HG03354 (cell line): ENCODE data around the gene POLK.
"Not testable (repeated sequence)": the region's sequence is repeated elsewhere in the genome, so short reads cannot be mapped to it uniquely, and the experiment has no call there.

Source experiments
- ATAC-seq: cut with Tn5 transposase; IDR thresholded peaks from one replicate; pipeline ENCODE4 v1.9.1; 2021; ENCODE audit warnings: mild to moderate bottlenecking; ENCODE audit not compliant: unreplicated experiment, poor library complexity, severe bottlenecking

POLK gene

GRCh38 chr5:75509956-75510355 is 1.7 kb upstream of the POLK start:
- no peak for ATAC-seq

- ATAC-seq, result peak; percentile 8
Observed at GRCh38 chr5:75510417-75510835, 1.3 kb upstream of the POLK start.

- peak; percentile 35 for ATAC-seq
Observed at GRCh38 chr5:75510836-75511434, 756 bp upstream of the POLK start.

- ATAC-seq, result no peak
Observed at GRCh38 chr5:75512383-75513074, 838 bp downstream of the POLK start.

GRCh38 chr5:75513841-75514240 is 2.1 kb downstream of the POLK start:
- ATAC-seq, result no peak

GRCh38 chr5:75514323-75514722 is 2.6 kb downstream of the POLK start:
- no peak for ATAC-seq

GRCh38 chr5:75519761-75520160 is 8.1 kb downstream of the POLK start:
- ATAC-seq, result no peak

- no peak for ATAC-seq
Observed at GRCh38 chr5:75521195-75521594, 9.5 kb downstream of the POLK start.

GRCh38 chr5:75522025-75522424 is 10.3 kb downstream of the POLK start:
- ATAC-seq, result no peak

- ATAC-seq, result no peak
Observed at GRCh38 chr5:75522542-75522941, 10.9 kb downstream of the POLK start.

- ATAC-seq, result no peak
Observed at GRCh38 chr5:75523275-75523674, 11.6 kb downstream of the POLK start.

GRCh38 chr5:75524071-75524470 is 12.4 kb downstream of the POLK start:
- peak; percentile 85 for ATAC-seq

- peak; percentile 7 for ATAC-seq
Observed at GRCh38 chr5:75524591-75524990, 12.9 kb downstream of the POLK start.

- no peak for ATAC-seq
Observed at GRCh38 chr5:75525344-75525743, 13.7 kb downstream of the POLK start.

GRCh38 chr5:75526070-75526469 is 14.4 kb downstream of the POLK start:
- ATAC-seq, result no peak

- no peak for ATAC-seq
Observed at GRCh38 chr5:75529185-75529584, 17.5 kb downstream of the POLK start.

GRCh38 chr5:75532190-75532589 is 20.5 kb downstream of the POLK start:
- ATAC-seq, result no peak

GRCh38 chr5:75533716-75534115 is 22.0 kb downstream of the POLK start:
- ATAC-seq, result not testable (repeated sequence)

GRCh38 chr5:75534734-75535133 is 23.0 kb downstream of the POLK start:
- ATAC-seq, result no peak

- ATAC-seq, result no peak
Observed at GRCh38 chr5:75536147-75536546, 24.5 kb downstream of the POLK start.

GRCh38 chr5:75536694-75537360 is 25.1 kb downstream of the POLK start:
- ATAC-seq, result no peak
